Gastroesophageal sphincter (tissue), 3 donors: ENCODE measurements around the gene LEFTY2.

Experiments
- CTCF ChIP-seq, 4 experiments: fragments of 200-600 bp in 2 of 4; fragments of 450-650 bp in 2 of 4; sonication (generic) in 1 of 4; IDR thresholded peaks; one replicate each; pipeline ENCODE4 v1.5.1; 2017 to 2019; ENCODE audit warnings: antibody characterized with exemption in 4 of 4, mild to moderate bottlenecking in 2 of 4, moderate library complexity in 2 of 4
- EP300 ChIP-seq: sonication (generic); formaldehyde crosslinking; IDR thresholded peaks from one replicate; pipeline ENCODE4 v1.6.1; 2017; ENCODE audit warnings: antibody characterized with exemption, mild to moderate bottlenecking
- POLR2A ChIP-seq, 2 donors: fragments of 450-650 bp; IDR thresholded peaks; one replicate each; pipeline ENCODE4 v1.6.1; 2017; ENCODE audit warnings: antibody characterized with exemption in 2 of 2, mild to moderate bottlenecking in 2 of 2, moderate library complexity in 1 of 2
- POLR2AphosphoS5 ChIP-seq: sonication (generic); formaldehyde crosslinking; IDR thresholded peaks from one replicate; pipeline ENCODE4 v1.6.1; 2017; ENCODE audit warnings: antibody characterized with exemption

- no peak for TF ChIP-seq CTCF (IDR thresholded peaks at IDR 0.05)
- TF ChIP-seq POLR2A (IDR thresholded peaks at IDR 0.05): no peak
- TF ChIP-seq EP300: no peak
- no peak for TF ChIP-seq POLR2AphosphoS5
Observed at GRCh38 chr1:225944387-225944786, 3.4 kb upstream of the LEFTY2 start.
